Pancreas (tissue), 10 donors: Measurements from ENCODE around the gene SYT6. TPM values are rescaled to one million over a fixed set of nuclear protein-coding genes. Genes with fewer than 3 reads are reported as not detected.

ENCODE experiments used
- ATAC-seq, 4 donors: fragments of 200-7000 bp; cut with Tn5 transposase; one replicate each; pipeline versions ENCODE4 v1.8.0 to v1.9.1; 2020; ENCODE audit warnings: mild to moderate bottlenecking in 4 of 4, moderate library complexity in 4 of 4
- DNase-seq, 6 donors: peaks; one replicate each; pipeline ENCODE4 v3.0.0-alpha.2; 2020
- FAIRE-seq: peaks from 2 replicates; lab custom pipeline; 2012; peaks lifted over from hg19 to GRCh38; lab: Jason Lieb, UNC
- H3K27ac ChIP-seq, 4 donors: fragments of 200-600 bp; sonication (generic); 1 replicate in 3 of 4; 2 replicates in 1 of 4; pipeline versions ENCODE4 v1.5.0 to v1.8.0; 2020
- H3K27me3 ChIP-seq, 4 donors: fragments of 200-600 bp; one replicate each; pipeline ENCODE4 v1.8.0; 2021
- H3K36me3 ChIP-seq, 3 donors: fragments of 200-600 bp; sonication (generic) in 1 of 3; one replicate each; pipeline versions ENCODE4 v1.5.0 to v1.8.0; 2020 to 2021
- H3K4me1 ChIP-seq, 3 donors: fragments of 200-600 bp; one replicate each; pipeline ENCODE4 v1.8.0; 2021
- H3K4me3 ChIP-seq, 4 donors: fragments of 200-600 bp; sonication (generic) in 2 of 4; one replicate each; pipeline versions ENCODE4 v1.5.0 to v1.8.0; 2020 to 2021
- H3K9me3 ChIP-seq, 4 donors: fragments of 200-600 bp; one replicate each; pipeline ENCODE4 v1.8.0; 2021
- CTCF ChIP-seq, 4 donors: fragments of 200-600 bp; sonication (generic) in 3 of 4; IDR thresholded peaks; one replicate each; pipeline versions ENCODE4 v1.5.0 to v1.8.0; 2021; ENCODE audit warnings: antibody characterized with exemption in 4 of 4
- WGBS, 2 donors: extraction: QIAGEN DNeasy Blood & Tissue Kit; methylation state at CpG; one replicate each; pipeline ENCODE4 v1.1.7; 2013; 5-methylcytosine and 5-hydroxymethylcytosine counted together
- intact Hi-C, 3 donors: fragments of 100-400 bp; cut with DNase I; formaldehyde crosslinking; loops; one replicate each; pipeline versions ENCODE4 v1.11.1 to v1.14.2; 2022
- polyA plus RNA-seq, 2 donors: library from polyadenylated mRNA; stranded (reverse); fragments of 200-250 nt; gene quantifications; one replicate each; pipeline ENCODE4 v1.2.3, GENCODE V29; 2013
- total RNA-seq, 6 donors: library from RNA; stranded (reverse); fragmentation: NEBNext Ultra II Directional in 4 of 6; extraction: Animal tissue kit (Norgen Biotek cat#: 25700) in 4 of 6; gene quantifications; one replicate each; pipeline versions ENCODE4 v1.2.1 to v1.2.4, GENCODE V29; 2021 to 2023
- donor health status: healthy with polysubstance abuse.
- donor health status: DM: no; HTN: no; CAD: no; lungs with moderate emphysema.
- donor health status: DM: no; HTN: no; CAD: no.
- donor health status: control.
- donor health status: control.
- donor health status: Bipolar disorder and iron deficiency.
- donor health status: DM: yes; HTN: yes; CAD: no.
- donor health status: DM: no; HTN: no; CAD: no.
- donor health status: DM: no; HTN: no; CAD: no.
- donor health status: DM: yes; HTN: yes; CAD: no.

SYT6 gene
- total and polyA plus RNA-seq, 8 donors, result 0.81 to 5.2 (median 2.9) TPM

GRCh38 chr1:114113411-114114184, 40.1 kb downstream of the SYT6 start:
- Histone ChIP-seq H3K36me3 (no peaks in the 10 kb centered on the region), H3K27ac (no peak overlapping the region), H3K27me3 (no peaks in the 10 kb centered on the region), H3K9me3 (no peaks in the 10 kb centered on the region), H3K4me3 (no peak overlapping the region), H3K4me1 (no peaks in the 10 kb centered on the region)
- DNase-seq (peak in 1 of 6 donors; percentile 26), FAIRE-seq (no peak), ATAC-seq (peak in 3 of 4 donors; percentile 18 to 86 (median 72))
- intact Hi-C loops, result no loop called here
- TF ChIP-seq CTCF (IDR thresholded peaks at IDR 0.05), result no peak
- 62 to 64% methylated on average over 10 of the region's 10 CpGs for WGBS, 2 donors

- intact Hi-C loops, result no loop called here
- Histone ChIP-seq H3K4me1 (no peaks in the 10 kb centered on the region), H3K36me3 (no peaks in the 10 kb centered on the region), H3K27ac (no peak overlapping the region), H3K4me3 (no peak overlapping the region), H3K27me3 (no peaks in the 10 kb centered on the region), H3K9me3 (no peaks in the 10 kb centered on the region)
- WGBS, 2 donors, result 45 to 48% methylated on average over 4 of the region's 4 CpGs
- TF ChIP-seq CTCF (IDR thresholded peaks at IDR 0.05), result no peak
- ATAC-seq (no peak), DNase-seq (no peak), FAIRE-seq (no peak)
These were observed 40.9 kb downstream of the SYT6 start for GRCh38 chr1:114112775-114113174.

GRCh38 chr1:114111731-114112641, 41.7 kb downstream of the SYT6 start:
- DNase-seq (no peak), FAIRE-seq (no peak), ATAC-seq (no peak)
- Histone ChIP-seq H3K4me1 (no peaks in the 10 kb centered on the region), H3K27ac (no peak overlapping the region), H3K9me3 (no peaks in the 10 kb centered on the region), H3K27me3 (no peaks in the 10 kb centered on the region), H3K4me3 (no peak overlapping the region), H3K36me3 (no peaks in the 10 kb centered on the region)
- WGBS, 2 donors, result 59 to 64% methylated on average over 20 to 23 of the region's 23 CpGs
- no peak for TF ChIP-seq CTCF (IDR thresholded peaks at IDR 0.05)
- intact Hi-C loops, result no loop called here

GRCh38 chr1:114109981-114110380, 43.7 kb downstream of the SYT6 start:
- DNase-seq (no peak), ATAC-seq (no peak), FAIRE-seq (no peak)
- no peaks in the 10 kb centered on the region for H3K36me3 ChIP-seq
- no peaks in the 10 kb centered on the region for H3K4me1 ChIP-seq
- intact Hi-C loops, result no loop called here
- no peak overlapping the region for H3K4me3 ChIP-seq
- WGBS, 2 donors, result 84 to 90% methylated on average over 2 of the region's 2 CpGs
- H3K9me3 ChIP-seq, result no peaks in the 10 kb centered on the region
- no peaks in the 10 kb centered on the region for H3K27me3 ChIP-seq
- no peak overlapping the region for H3K27ac ChIP-seq
- no peak for TF ChIP-seq CTCF (IDR thresholded peaks at IDR 0.05)
